K562 (cell line): ENCODE data around the gene RFT1. TPM values are rescaled to one million over a fixed set of nuclear protein-coding genes. Genes with fewer than 3 reads are reported as not detected.

Experiments used
- ATAC-seq: fragments of 200-7000 bp; cut with Tn5 transposase; 3 replicates; pipeline ENCODE4 v1.9.1; 2020; ENCODE audit warnings: moderate library complexity
- BruUV-seq: library from RNA; stranded (reverse); fragments of 400-500 nt; replicated peaks from 2 replicates; lab custom pipeline; 2021; lab: Mats Ljungman, UMichigan
- CTCF ChIA-PET: fragments of 300-600 bp; formaldehyde crosslinking; extraction: SDS; loops from one replicate; lab custom pipeline; 2021; ENCODE audit warnings: low intra/inter-chr PET ratio; lab: Yijun Ruan, JAX
- POLR2A ChIA-PET: fragments of 300-600, 350-650 bp; sonication (Branson Sonifier 250); formaldehyde crosslinking; extraction: SDS; loops from one replicate; lab custom pipeline; 2021; ENCODE audit warnings: antibody characterized with exemption, inconsistent platforms; lab: Yijun Ruan, JAX
- DNase-seq, 4 experiments: peaks; one replicate each; pipeline versions ENCODE4 v3.0.0 to v3.0.0-alpha.2; 2011 to 2018; ENCODE audit warnings: low spot score in 3 of 4, mixed read lengths in 3 of 4; ENCODE audit errors: extremely low read depth in 1 of 4
- FAIRE-seq: peaks from 2 replicates; lab custom pipeline; 2011; peaks lifted over from hg19 to GRCh38; lab: Jason Lieb, UNC
- H2AFZ ChIP-seq: 2 replicates; pipeline ENCODE4 v1.6.0; 2011; ENCODE audit warnings: low read depth, low read length, control low read depth, inconsistent platforms
- H3K27ac ChIP-seq: fragments of 200-600 bp; 3 replicates; pipeline ENCODE4 v1.8.0; 2011; ENCODE audit warnings: low read depth, mild to moderate bottlenecking, control low read depth, inconsistent platforms, low read length, moderate library complexity, mixed read lengths; ENCODE audit errors: extremely low read depth
- H3K27me3 ChIP-seq, 2 experiments: fragments of 300-600 bp in 1 of 2; 2 replicates in 1 of 2; 3 replicates in 1 of 2; pipeline versions ENCODE4 v1.6.0 to v1.8.0; 2011; ENCODE audit warnings: inconsistent platforms in 2 of 2, low read length in 2 of 2, mild to moderate bottlenecking in 1 of 2, mixed read lengths in 1 of 2, moderate library complexity in 1 of 2; ENCODE audit not compliant: control insufficient read depth in 2 of 2, insufficient read depth in 2 of 2
- H3K36me3 ChIP-seq: fragments of 300-600 bp; 3 replicates; pipeline ENCODE4 v1.8.0; 2011; ENCODE audit warnings: mild to moderate bottlenecking, low read length, inconsistent platforms; ENCODE audit not compliant: control insufficient read depth, insufficient read depth
- H3K4me1 ChIP-seq, 2 experiments: fragments of 200-600 bp in 1 of 2; replicated peaks in 1 of 2; 2 replicates in 1 of 2; 3 replicates in 1 of 2; pipeline versions ENCODE4 v1.5.1 to v1.8.0; 2011; ENCODE audit warnings: inconsistent platforms in 2 of 2, low read length in 2 of 2, mild to moderate bottlenecking in 1 of 2, mixed read lengths in 1 of 2, moderate library complexity in 1 of 2; ENCODE audit not compliant: control insufficient read depth in 2 of 2, insufficient read depth in 2 of 2
- H3K4me2 ChIP-seq: 2 replicates; pipeline ENCODE4 v1.6.1; 2011; ENCODE audit warnings: low read length, control low read depth, inconsistent platforms, mixed read lengths; ENCODE audit not compliant: insufficient read depth
- H3K4me3 ChIP-seq: fragments of 200-600 bp; sonication (generic), shearing (Covaris generic); 2 replicates; pipeline ENCODE4 v1.5.1; 2016; ENCODE audit warnings: control low read depth, inconsistent platforms
- H3K79me2 ChIP-seq: fragments of 200-600 bp; 3 replicates; pipeline ENCODE4 v1.8.0; 2011; ENCODE audit warnings: low read length, inconsistent platforms; ENCODE audit not compliant: control insufficient read depth, insufficient read depth
- H3K9ac ChIP-seq, 2 experiments: 2 replicates each; pipeline versions ENCODE4 v1.6.0 to v1.6.1; 2011; ENCODE audit warnings: low read depth in 2 of 2, low read length in 2 of 2, control low read depth in 1 of 2, inconsistent platforms in 1 of 2, mild to moderate bottlenecking in 1 of 2, mixed read lengths in 1 of 2; ENCODE audit not compliant: insufficient read depth in 1 of 2
- H3K9me1 ChIP-seq: one replicate; pipeline ENCODE4 v1.6.0; 2011; ENCODE audit warnings: inconsistent platforms, mild to moderate bottlenecking, low read length, moderate library complexity; ENCODE audit not compliant: control insufficient read depth, insufficient read depth
- H3K9me3 ChIP-seq: replicated peaks from 2 replicates; pipeline ENCODE4 v1.5.1; 2011; ENCODE audit warnings: low read depth, low read length, inconsistent platforms; ENCODE audit not compliant: control insufficient read depth, insufficient read depth
- H4K20me1 ChIP-seq: replicated peaks from 2 replicates; pipeline ENCODE4 v1.6.1; 2011; ENCODE audit warnings: low read length, inconsistent platforms, mixed read lengths; ENCODE audit not compliant: control insufficient read depth, insufficient read depth
- EGR1 ChIP-seq: fragments of 450-650 bp; conservative IDR thresholded peaks from 2 replicates; pipeline ENCODE4 v1.6.1; 2017; ENCODE audit warnings: mild to moderate bottlenecking
- ESRRB ChIP-seq: fragments of 250-450 bp; sonication (Bioruptor Pico); IDR thresholded peaks from 2 replicates; pipeline ENCODE4 v1.5.0; 2020; ENCODE audit warnings: mild to moderate bottlenecking, moderate library complexity, borderline replicate concordance
- ETV1 ChIP-seq: fragments of 450-650 bp; conservative IDR thresholded peaks from 2 replicates; pipeline ENCODE4 v1.6.1; 2016; ENCODE audit warnings: missing genetic modification characterization, control low read depth, low read depth, missing compliant biosample characterization
- FOXA3 ChIP-seq, 2 experiments: fragments of 450-650 bp in 1 of 2; sonication (generic) in 1 of 2; formaldehyde crosslinking; IDR thresholded peaks in 1 of 2; conservative IDR thresholded peaks in 1 of 2; 2 replicates each; pipeline versions ENCODE4 v1.4.0 to v1.8.0; 2020 to 2022; ENCODE audit warnings: mild to moderate bottlenecking in 2 of 2, missing genetic modification reagents in 1 of 2
- HDAC2 ChIP-seq: fragments of 450-650 bp; IDR thresholded peaks from 2 replicates; pipeline ENCODE4 v1.6.1; 2016; ENCODE audit warnings: mild to moderate bottlenecking
- PCBP2 ChIP-seq: fragments of 200-400 bp; formaldehyde crosslinking; IDR thresholded peaks from 2 replicates; pipeline ENCODE4 v1.6.1; 2018; ENCODE audit warnings: low read length, low read depth, mild to moderate bottlenecking, moderate library complexity; ENCODE audit not compliant: poor library complexity, severe bottlenecking
- PHB2 ChIP-seq: fragments of 450-650 bp; IDR thresholded peaks from 2 replicates; pipeline ENCODE4 v1.6.1; 2017; ENCODE audit warnings: low read depth
- POU5F1 ChIP-seq: fragments of 150-350 bp; IDR thresholded peaks from 2 replicates; pipeline ENCODE4 v1.6.1; 2014; ENCODE audit warnings: borderline replicate concordance, low read length, low read depth, mild to moderate bottlenecking; ENCODE audit not compliant: partially characterized antibody
- RUNX1 ChIP-seq: sonication (generic); IDR thresholded peaks from 2 replicates; pipeline ENCODE4 v1.6.1; 2016; ENCODE audit warnings: antibody characterized with exemption, low read depth
- SPI1 ChIP-seq: IDR thresholded peaks from 2 replicates; pipeline ENCODE4 v1.6.1; 2011; ENCODE audit warnings: low read depth, low read length, control low read depth, borderline replicate concordance
- TRIM24 ChIP-seq, 2 experiments: fragments of 450-650 bp; IDR thresholded peaks; 2 replicates each; pipeline ENCODE4 v1.6.1; 2016
- ZKSCAN8 ChIP-seq: fragments of 200-800 bp; sonication (Bioruptor generic); IDR thresholded peaks from 2 replicates; pipeline ENCODE4 v1.6.1; 2016; ENCODE audit warnings: missing genetic modification characterization, missing compliant biosample characterization
- WGBS: fragments of 100-300 bp; shearing (Covaris generic); methylation state at CpG from one replicate; pipeline ENCODE4 v1.1.6; 2016; ENCODE audit warnings: low coverage, mixed read lengths; ENCODE audit not compliant: insufficient coverage; ENCODE audit errors: missing lambda C conversion rate; 5-methylcytosine and 5-hydroxymethylcytosine counted together
- in situ Hi-C: fragments of 300-500 bp; cut with MboI; formaldehyde crosslinking; loops from 4 replicates; pipeline ENCODE4 v1.15.0; 2018; ENCODE audit warnings: inconsistent platforms, mixed read lengths
- intact Hi-C: fragments of 100-400 bp; cut with micrococcal nuclease; formaldehyde crosslinking; loops from 2 replicates; pipeline ENCODE4 v1.14.2; 2022
- polyA plus RNA-seq, 8 experiments: library from polyadenylated mRNA; depleted of rRNA in 4 of 8; stranded (reverse) in 5 of 8; unstranded in 3 of 8; fragments of >200 nt; fragmentation: Nextera tagmentation in 2 of 8; fragmentation: Illumina TruSeq in 1 of 8; extraction: Ambion mirVana in 2 of 8; extraction: Trizol in 1 of 8; gene quantifications; 2 replicates each; pipeline versions ENCODE4 v1.2.1 to v1.2.3, GENCODE V29; 2011 to 2014; ENCODE audit warnings: inconsistent platforms in 1 of 8, missing spikeins in 1 of 8
- total RNA-seq, 7 experiments: library from RNA; depleted of rRNA in 6 of 7; stranded (reverse); fragments of >200 nt in 6 of 7; fragmentation: Illumina TruSeq in 2 of 7; extraction: Trizol in 2 of 7; gene quantifications; 2 replicates each; pipeline versions ENCODE4 v1.2.1 to v1.2.3, GENCODE V29; 2011 to 2021; ENCODE audit warnings: low replicate concordance in 1 of 7
- TF ChIP-seq, protein P1 (sequence below), 2 experiments: fragments of 450-650 bp; IDR thresholded peaks; 2 replicates each; pipeline ENCODE4 v1.6.1; 2018; ENCODE audit warnings: mild to moderate bottlenecking in 2 of 2, low read depth in 1 of 2; ENCODE audit not compliant: partially characterized antibody in 2 of 2

Gene RFT1
- total and polyA plus RNA-seq, 9 of the 15 experiments (the other 6 are each of a cell fraction or from before 2014, with no cell fraction given) = 4.4 to 23.8 (median 8.9) TPM

DNA sequence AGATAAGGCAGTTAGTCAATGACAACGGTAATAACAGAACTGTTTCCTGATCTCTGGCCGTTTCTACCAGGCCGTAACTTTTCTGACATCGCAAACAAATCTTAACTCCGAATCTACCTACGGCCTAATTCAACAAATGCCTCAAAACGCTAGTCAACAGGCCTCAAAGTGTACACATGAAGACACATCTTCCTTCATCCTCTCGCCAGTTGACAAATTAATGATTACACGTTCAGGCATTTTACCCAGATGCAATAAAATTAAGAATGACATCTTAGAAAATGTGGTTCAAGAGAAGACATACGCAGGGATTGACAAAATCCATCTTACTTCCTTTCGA, 85.9 kb downstream of the RFT1 start:
- in situ Hi-C loops = no loop called here
- no peaks in the 10 kb centered on the region for H3K27me3 ChIP-seq
- H2AFZ ChIP-seq = peak overlapping the region; percentile 62
- BruUV-seq = TSS peak; percentile 51
- intact Hi-C loops = no loop called here
- H3K27ac ChIP-seq = no peak overlapping the region
- peaks cover 7% of the 10 kb centered on the region; the same call in 2 of the 3 replicates for H3K79me2 ChIP-seq
- peak overlapping the region; percentile 72 for H3K4me2 ChIP-seq
- no peaks in the 10 kb centered on the region for H3K9me1 ChIP-seq
- FAIRE-seq = no peak
- H3K9me3 ChIP-seq = no peaks in the 10 kb centered on the region
- no peaks in the 10 kb centered on the region for H3K36me3 ChIP-seq
- no peak for ATAC-seq
- no peaks in the 10 kb centered on the region for H4K20me1 ChIP-seq
- H3K9ac ChIP-seq = peak overlapping the region; percentile 27 to 87; a peak in 2 of 4 replicates
- peak overlapping the region; percentile 81 for H3K4me3 ChIP-seq
- 23% methylated on average over 11 of the region's 11 CpGs for WGBS
- no peak for DNase-seq
- ChIA-PET POLR2A (interaction anchor here (0.8 to 1.4 kb wide), 2 partner anchors 18 to 854 kb away, joined by 3 to 6 read pairs; no protein-coding TSS in a partner anchor), CTCF (no interaction called here)
- TF ChIP-seq POU5F1 (no peak), EGR1 (no peak), FOXA3 (CRISPR knock-in tag; conservative IDR thresholded peaks at IDR 0.05 in 1 of 2, IDR thresholded peaks at IDR 0.05 in 1 of 2) (0 out of 4 replicates have a peak, but pooled peaks of 1 of the 2 experiments have one; percentile 31)
- peaks cover 5 to 17% of the 10 kb centered on the region in 2 experiments; a peak in 4 of 5 replicates for H3K4me1 ChIP-seq

DNA sequence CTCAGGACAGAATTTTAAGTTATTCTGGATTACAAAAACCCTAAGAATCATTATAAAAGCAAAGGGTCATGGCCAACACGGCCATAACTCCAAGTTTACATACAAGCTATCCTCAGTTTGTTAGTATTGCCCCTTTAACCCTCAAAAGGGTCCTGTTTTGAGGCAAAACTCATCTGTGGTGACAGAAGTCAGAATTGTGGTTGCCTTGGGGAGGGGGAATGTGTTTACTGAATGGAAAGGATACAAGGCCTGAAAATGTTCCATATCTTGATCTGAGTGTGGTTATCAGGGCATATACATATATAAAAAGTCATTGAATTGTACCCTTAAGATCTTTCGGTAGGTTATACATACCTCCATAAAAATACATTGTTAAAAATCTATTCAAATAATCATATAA, 86.5 kb downstream of the RFT1 start:
- Histone ChIP-seq H3K27ac (no peak overlapping the region), H3K4me1 (peaks cover 4 to 17% of the 10 kb centered on the region in 2 experiments; a peak in 4 of 5 replicates), H3K9ac (no peak overlapping the region), H3K9me1 (no peaks in the 10 kb centered on the region), H3K4me2 (no peak overlapping the region), H3K27me3 (no peaks in the 10 kb centered on the region), H3K4me3 (no peak overlapping the region), H3K36me3 (no peaks in the 10 kb centered on the region), H2AFZ (no peak overlapping the region), H4K20me1 (no peaks in the 10 kb centered on the region), H3K79me2 (peaks cover 7% of the 10 kb centered on the region; the same call in 2 of the 3 replicates), H3K9me3 (no peaks in the 10 kb centered on the region)
- intact Hi-C loops = no loop called here
- POLR2A ChIA-PET = interaction anchor here (0.8 to 1.0 kb wide), 2 partner anchors 9 to 855 kb away, joined by 3 read pairs; no protein-coding TSS in a partner anchor
- 62% methylated on average over 2 of the region's 2 CpGs for WGBS
- DNase-seq (no peak), FAIRE-seq (no peak), ATAC-seq (no peak)
- BruUV-seq = no TSS peak
- in situ Hi-C loops = no loop called here
- CTCF ChIA-PET = no interaction called here
- TF ChIP-seq, protein P1, sequence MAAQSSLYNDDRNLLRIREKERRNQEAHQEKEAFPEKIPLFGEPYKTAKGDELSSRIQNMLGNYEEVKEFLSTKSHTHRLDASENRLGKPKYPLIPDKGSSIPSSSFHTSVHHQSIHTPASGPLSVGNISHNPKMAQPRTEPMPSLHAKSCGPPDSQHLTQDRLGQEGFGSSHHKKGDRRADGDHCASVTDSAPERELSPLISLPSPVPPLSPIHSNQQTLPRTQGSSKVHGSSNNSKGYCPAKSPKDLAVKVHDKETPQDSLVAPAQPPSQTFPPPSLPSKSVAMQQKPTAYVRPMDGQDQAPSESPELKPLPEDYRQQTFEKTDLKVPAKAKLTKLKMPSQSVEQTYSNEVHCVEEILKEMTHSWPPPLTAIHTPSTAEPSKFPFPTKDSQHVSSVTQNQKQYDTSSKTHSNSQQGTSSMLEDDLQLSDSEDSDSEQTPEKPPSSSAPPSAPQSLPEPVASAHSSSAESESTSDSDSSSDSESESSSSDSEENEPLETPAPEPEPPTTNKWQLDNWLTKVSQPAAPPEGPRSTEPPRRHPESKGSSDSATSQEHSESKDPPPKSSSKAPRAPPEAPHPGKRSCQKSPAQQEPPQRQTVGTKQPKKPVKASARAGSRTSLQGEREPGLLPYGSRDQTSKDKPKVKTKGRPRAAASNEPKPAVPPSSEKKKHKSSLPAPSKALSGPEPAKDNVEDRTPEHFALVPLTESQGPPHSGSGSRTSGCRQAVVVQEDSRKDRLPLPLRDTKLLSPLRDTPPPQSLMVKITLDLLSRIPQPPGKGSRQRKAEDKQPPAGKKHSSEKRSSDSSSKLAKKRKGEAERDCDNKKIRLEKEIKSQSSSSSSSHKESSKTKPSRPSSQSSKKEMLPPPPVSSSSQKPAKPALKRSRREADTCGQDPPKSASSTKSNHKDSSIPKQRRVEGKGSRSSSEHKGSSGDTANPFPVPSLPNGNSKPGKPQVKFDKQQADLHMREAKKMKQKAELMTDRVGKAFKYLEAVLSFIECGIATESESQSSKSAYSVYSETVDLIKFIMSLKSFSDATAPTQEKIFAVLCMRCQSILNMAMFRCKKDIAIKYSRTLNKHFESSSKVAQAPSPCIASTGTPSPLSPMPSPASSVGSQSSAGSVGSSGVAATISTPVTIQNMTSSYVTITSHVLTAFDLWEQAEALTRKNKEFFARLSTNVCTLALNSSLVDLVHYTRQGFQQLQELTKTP (IDR thresholded peaks at IDR 0.05; ENCODE audit: low read depth in 1 of 2, partially characterized antibody in 2 of 2) = no peak
- TF ChIP-seq PCBP2 = no peak
- no peak for TF ChIP-seq HDAC2
- no peak for TF ChIP-seq ZKSCAN8 (CRISPR knock-in tag)
- TF ChIP-seq SPI1 = no peak
- no peak for TF ChIP-seq TRIM24 (IDR thresholded peaks at IDR 0.05)
- no peak for TF ChIP-seq RUNX1
- TF ChIP-seq ETV1 (tag) = no peak
- no peak for TF ChIP-seq PHB2
- TF ChIP-seq ESRRB (CRISPR knock-in tag) = no peak
